A549 (cell line): ENCODE results near the gene ITPRIPL2. TPM values are rescaled to one million over a fixed set of nuclear protein-coding genes. Genes with fewer than 3 reads are reported as not detected.

Experiments
- ATAC-seq, 2 experiments: fragments of 200-7000 bp in 1 of 2; fragments of >200 bp in 1 of 2; cut with Nextera tagmentation in 1 of 2; cut with Tn5 transposase in 1 of 2; 3 replicates each; pipeline versions ENCODE4 v1.8.0 to v1.9.1; 2018 to 2020; ENCODE audit warnings: mild to moderate bottlenecking in 1 of 2, moderate library complexity in 1 of 2
- CTCF ChIA-PET: fragments of 300-600 bp; sonication (Branson Sonifier 250); formaldehyde crosslinking; extraction: SDS; loops from one replicate; lab custom pipeline; 2021; ENCODE audit warnings: antibody characterized with exemption, inconsistent platforms; lab: Yijun Ruan, JAX
- POLR2A ChIA-PET: fragments of 350-600 bp; formaldehyde crosslinking; extraction: SDS; loops from one replicate; lab custom pipeline; 2021; ENCODE audit warnings: antibody characterized with exemption, inconsistent platforms; lab: Yijun Ruan, JAX
- DNase-seq, 2 experiments: peaks; one replicate each; pipeline versions ENCODE4 v3.0.0 to v3.0.0-alpha.2; 2011 to 2016; ENCODE audit warnings: low read depth in 1 of 2, low spot score in 1 of 2
- FAIRE-seq: peaks from 2 replicates; lab custom pipeline; 2011; peaks lifted over from hg19 to GRCh38; lab: Jason Lieb, UNC
- H3K27ac ChIP-seq, 2 experiments: fragments of >200 bp; sonication (Bioruptor Twin); formaldehyde crosslinking; 3 replicates each; pipeline ENCODE4 v1.5.1; 2016 to 2017
- H3K4me1 ChIP-seq: fragments of >200 bp; sonication (Bioruptor Twin); formaldehyde crosslinking; 3 replicates; pipeline ENCODE4 v1.6.1; 2016
- H3K4me2 ChIP-seq: fragments of >200 bp; sonication (Bioruptor Twin); formaldehyde crosslinking; 3 replicates; pipeline ENCODE4 v1.6.1; 2016
- H3K4me3 ChIP-seq: fragments of >200 bp; sonication (Bioruptor Twin); formaldehyde crosslinking; 3 replicates; pipeline ENCODE4 v1.5.1; 2016
- H3K9me3 ChIP-seq: fragments of >200 bp; sonication (Bioruptor Twin); formaldehyde crosslinking; 3 replicates; pipeline ENCODE4 v1.6.1; 2016
- BHLHE40 ChIP-seq: IDR thresholded peaks from 2 replicates; pipeline ENCODE4 v1.6.1; 2012; ENCODE audit warnings: low read depth, low read length, inconsistent platforms
- CHD2 ChIP-seq: fragments of 150-350 bp; IDR thresholded peaks from 2 replicates; pipeline ENCODE4 v1.6.1; 2014; ENCODE audit warnings: low read length; ENCODE audit not compliant: partially characterized antibody
- EHF ChIP-seq: fragments of 250-450 bp; sonication (Bioruptor Pico); IDR thresholded peaks from 2 replicates; pipeline ENCODE4 v1.5.0; 2020; ENCODE audit warnings: mild to moderate bottlenecking
- FOSL2 ChIP-seq, 2 experiments: fragments of 450-650 bp in 1 of 2; fragments of >200 bp in 1 of 2; sonication (Bioruptor Twin) in 1 of 2; formaldehyde crosslinking; IDR thresholded peaks; 2 replicates each; pipeline versions ENCODE4 v1.5.0 to v1.6.1; 2016 to 2020; ENCODE audit warnings: mild to moderate bottlenecking in 1 of 2, moderate library complexity in 1 of 2
- HOXB5 ChIP-seq: fragments of 250-450 bp; sonication (Bioruptor Pico); IDR thresholded peaks from 2 replicates; pipeline ENCODE4 v1.5.0; 2020; ENCODE audit warnings: mild to moderate bottlenecking, moderate library complexity
- JUN ChIP-seq, 2 experiments: fragments of >200 bp; sonication (Bioruptor Twin); formaldehyde crosslinking; IDR thresholded peaks; 2 replicates in 1 of 2; 3 replicates in 1 of 2; pipeline ENCODE4 v1.6.1; 2016 to 2017
- KDM1A ChIP-seq: fragments of 200-600 bp; sonication (generic); IDR thresholded peaks from 2 replicates; pipeline ENCODE4 v1.6.1; 2016; ENCODE audit warnings: low read depth, mild to moderate bottlenecking
- MYC ChIP-seq: IDR thresholded peaks from 2 replicates; pipeline ENCODE4 v1.6.1; 2012; ENCODE audit warnings: mild to moderate bottlenecking, inconsistent platforms, low read length, improper control_type of control experiment, borderline replicate concordance
- NFE2L2 ChIP-seq: fragments of 150-350 bp; conservative IDR thresholded peaks from 2 replicates; pipeline ENCODE4 v1.6.1; 2014; ENCODE audit warnings: low read length
- PHF8 ChIP-seq: fragments of 200-600 bp; sonication (generic); IDR thresholded peaks from 2 replicates; pipeline ENCODE4 v1.6.1; 2016; ENCODE audit warnings: low read depth, mild to moderate bottlenecking, antibody characterized with exemption, moderate library complexity, borderline replicate concordance
- POLR2A ChIP-seq: IDR thresholded peaks from 2 replicates; pipeline ENCODE4 v1.6.1; 2012; ENCODE audit warnings: mild to moderate bottlenecking, low read length
- RAD21 ChIP-seq, 2 experiments: fragments of >200 bp in 1 of 2; sonication (Bioruptor Twin) in 1 of 2; formaldehyde crosslinking in 1 of 2; IDR thresholded peaks in 1 of 2; conservative IDR thresholded peaks in 1 of 2; 2 replicates in 1 of 2; 3 replicates in 1 of 2; pipeline ENCODE4 v1.6.1; 2012 to 2018; ENCODE audit warnings: inconsistent platforms in 1 of 2
- RARB ChIP-seq: fragments of 250-450 bp; sonication (Bioruptor Pico); IDR thresholded peaks from 2 replicates; pipeline ENCODE4 v1.8.0; 2021; ENCODE audit warnings: mild to moderate bottlenecking, moderate library complexity
- RFX5 ChIP-seq: fragments of 450-650 bp; IDR thresholded peaks from 2 replicates; pipeline ENCODE4 v1.7.1; 2014; ENCODE audit warnings: antibody characterized with exemption, mild to moderate bottlenecking, moderate library complexity
- ZNF302 ChIP-seq: fragments of 250-450 bp; sonication (Bioruptor Pico); IDR thresholded peaks from 2 replicates; pipeline ENCODE4 v1.9.0; 2021; ENCODE audit warnings: inconsistent platforms, mild to moderate bottlenecking, moderate library complexity
- WGBS: methylation state at CpG from one replicate; pipeline ENCODE4 v1.1.6; 2017; ENCODE audit errors: missing lambda C conversion rate; 5-methylcytosine and 5-hydroxymethylcytosine counted together
- polyA plus RNA-seq, 4 experiments: library from polyadenylated mRNA; depleted of rRNA in 3 of 4; stranded (reverse); fragments of >200 nt; fragmentation: RNase III in 1 of 4; extraction: RNeasy Plus Mini Kit Qiagen cat#74134 plus additional on column Dnase treatment in 1 of 4; gene quantifications; 2 replicates in 3 of 4; 3 replicates in 1 of 4; pipeline ENCODE4 v1.2.3, GENCODE V29; 2011 to 2017
- TF ChIP-seq, protein P1 (sequence below): fragments of 200-600 bp; sonication (generic); IDR thresholded peaks from 2 replicates; pipeline ENCODE4 v1.6.1; 2016; ENCODE audit warnings: antibody characterized with exemption, mild to moderate bottlenecking, moderate library complexity
- TF ChIP-seq, protein P2 (sequence below): IDR thresholded peaks from 2 replicates; pipeline ENCODE4 v1.6.1; 2012
- TF ChIP-seq, protein P3 (sequence below): IDR thresholded peaks from 2 replicates; pipeline ENCODE4 v1.6.1; 2012
- TF ChIP-seq, protein P4 (sequence below): fragments of 250-450 bp; sonication (Bioruptor Pico); IDR thresholded peaks from 2 replicates; pipeline ENCODE4 v1.5.0; 2020; ENCODE audit warnings: low read depth, mild to moderate bottlenecking, moderate library complexity

ITPRIPL2 gene
- polyA plus RNA-seq, 2 of the 4 experiments (the other 2 are of a cell fraction), result 15.5 to 17.5 TPM

DNA sequence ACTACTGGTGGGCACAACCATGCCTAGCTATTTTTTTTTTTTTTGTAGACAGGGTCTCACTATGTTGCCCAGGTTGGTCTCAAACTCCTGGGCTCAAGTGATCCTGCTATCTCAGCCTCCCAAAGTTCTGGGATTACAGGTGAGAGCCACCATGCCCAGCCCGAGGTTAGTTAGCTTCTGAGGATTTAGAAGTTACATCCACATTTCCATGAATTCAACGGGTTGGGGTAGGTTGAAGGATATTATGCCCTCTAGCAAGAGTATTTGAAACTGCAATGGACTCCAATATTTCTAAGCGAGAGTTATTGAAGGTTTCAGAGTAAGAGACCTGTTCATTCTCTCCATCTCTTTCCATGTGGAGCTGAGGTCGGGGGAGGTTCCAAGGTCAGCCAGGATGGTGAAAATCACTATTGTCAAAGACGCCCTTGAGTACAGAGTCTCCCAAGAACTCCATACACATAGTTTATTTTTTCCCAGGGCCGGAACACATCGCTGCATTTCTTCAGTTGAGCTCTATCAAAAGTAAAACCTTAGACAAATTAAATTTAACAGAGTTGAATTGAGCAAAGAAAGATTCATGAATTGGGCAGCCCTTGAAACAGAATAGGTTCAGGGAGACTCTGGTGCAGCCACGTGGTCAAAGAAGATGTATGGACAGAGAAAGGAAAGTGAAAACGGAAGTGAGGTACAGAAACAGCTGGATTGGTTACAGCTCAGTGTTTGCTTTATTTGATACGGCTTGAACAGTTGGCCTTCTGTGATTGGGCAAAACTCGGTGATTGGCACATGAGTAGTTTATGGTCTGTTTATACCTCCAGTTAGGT is 19.0 kb upstream of the ITPRIPL2 start (continued):
- TF ChIP-seq, protein P1, sequence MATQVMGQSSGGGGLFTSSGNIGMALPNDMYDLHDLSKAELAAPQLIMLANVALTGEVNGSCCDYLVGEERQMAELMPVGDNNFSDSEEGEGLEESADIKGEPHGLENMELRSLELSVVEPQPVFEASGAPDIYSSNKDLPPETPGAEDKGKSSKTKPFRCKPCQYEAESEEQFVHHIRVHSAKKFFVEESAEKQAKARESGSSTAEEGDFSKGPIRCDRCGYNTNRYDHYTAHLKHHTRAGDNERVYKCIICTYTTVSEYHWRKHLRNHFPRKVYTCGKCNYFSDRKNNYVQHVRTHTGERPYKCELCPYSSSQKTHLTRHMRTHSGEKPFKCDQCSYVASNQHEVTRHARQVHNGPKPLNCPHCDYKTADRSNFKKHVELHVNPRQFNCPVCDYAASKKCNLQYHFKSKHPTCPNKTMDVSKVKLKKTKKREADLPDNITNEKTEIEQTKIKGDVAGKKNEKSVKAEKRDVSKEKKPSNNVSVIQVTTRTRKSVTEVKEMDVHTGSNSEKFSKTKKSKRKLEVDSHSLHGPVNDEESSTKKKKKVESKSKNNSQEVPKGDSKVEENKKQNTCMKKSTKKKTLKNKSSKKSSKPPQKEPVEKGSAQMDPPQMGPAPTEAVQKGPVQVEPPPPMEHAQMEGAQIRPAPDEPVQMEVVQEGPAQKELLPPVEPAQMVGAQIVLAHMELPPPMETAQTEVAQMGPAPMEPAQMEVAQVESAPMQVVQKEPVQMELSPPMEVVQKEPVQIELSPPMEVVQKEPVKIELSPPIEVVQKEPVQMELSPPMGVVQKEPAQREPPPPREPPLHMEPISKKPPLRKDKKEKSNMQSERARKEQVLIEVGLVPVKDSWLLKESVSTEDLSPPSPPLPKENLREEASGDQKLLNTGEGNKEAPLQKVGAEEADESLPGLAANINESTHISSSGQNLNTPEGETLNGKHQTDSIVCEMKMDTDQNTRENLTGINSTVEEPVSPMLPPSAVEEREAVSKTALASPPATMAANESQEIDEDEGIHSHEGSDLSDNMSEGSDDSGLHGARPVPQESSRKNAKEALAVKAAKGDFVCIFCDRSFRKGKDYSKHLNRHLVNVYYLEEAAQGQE, result no peak
- TF ChIP-seq, protein P2, sequence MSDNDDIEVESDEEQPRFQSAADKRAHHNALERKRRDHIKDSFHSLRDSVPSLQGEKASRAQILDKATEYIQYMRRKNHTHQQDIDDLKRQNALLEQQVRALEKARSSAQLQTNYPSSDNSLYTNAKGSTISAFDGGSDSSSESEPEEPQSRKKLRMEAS, result peak; percentile 97
- TF ChIP-seq PHF8, result no peak
- peak; percentile 74; the same call in 1 of the 2 replicates for TF ChIP-seq MYC
- TF ChIP-seq POLR2A, result no peak
- TF ChIP-seq, protein P3, sequence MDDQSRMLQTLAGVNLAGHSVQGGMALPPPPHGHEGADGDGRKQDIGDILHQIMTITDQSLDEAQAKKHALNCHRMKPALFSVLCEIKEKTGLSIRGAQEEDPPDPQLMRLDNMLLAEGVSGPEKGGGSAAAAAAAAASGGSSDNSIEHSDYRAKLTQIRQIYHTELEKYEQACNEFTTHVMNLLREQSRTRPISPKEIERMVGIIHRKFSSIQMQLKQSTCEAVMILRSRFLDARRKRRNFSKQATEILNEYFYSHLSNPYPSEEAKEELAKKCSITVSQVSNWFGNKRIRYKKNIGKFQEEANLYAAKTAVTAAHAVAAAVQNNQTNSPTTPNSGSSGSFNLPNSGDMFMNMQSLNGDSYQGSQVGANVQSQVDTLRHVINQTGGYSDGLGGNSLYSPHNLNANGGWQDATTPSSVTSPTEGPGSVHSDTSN, result peak; percentile 83

DNA sequence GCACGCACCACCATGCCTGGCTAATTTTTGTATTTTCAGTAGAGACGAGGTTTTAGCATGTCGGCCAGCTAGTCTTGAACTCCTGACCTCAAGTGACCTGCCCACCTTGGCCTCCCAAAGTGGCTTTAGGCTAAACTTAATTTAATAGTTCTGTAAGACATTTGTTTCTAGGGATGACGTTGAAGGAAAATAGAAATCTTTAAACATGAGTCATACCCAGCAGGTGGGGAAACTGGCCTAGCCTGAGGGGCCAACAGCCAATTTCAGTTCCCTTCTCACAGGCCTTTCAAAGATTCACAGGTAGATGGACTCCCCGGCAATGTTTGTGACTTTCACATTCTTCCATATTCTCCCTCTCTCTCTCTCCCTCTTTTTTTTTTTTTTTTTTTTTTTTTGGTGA is 18.1 kb upstream of the ITPRIPL2 start:
- no peak for TF ChIP-seq RARB (CRISPR knock-in tag)
- TF ChIP-seq FOSL2 (IDR thresholded peaks at IDR 0.05), result no peak
- peak; percentile 69 for TF ChIP-seq FOSL2 (CRISPR knock-in tag; IDR thresholded peaks at IDR 0.05)
- TF ChIP-seq, all 56 proteins: peak for 1
- ChIA-PET CTCF (interaction anchor here (0.8 to 4.9 kb wide), 12 partner anchors 9 to 407 kb away, joined by 4 to 34 read pairs (median 14); partner anchors contain the start of gene ITPRIPL2), POLR2A (interaction anchor here (0.6 to 2.2 kb wide), 7 partner anchors 9 to 428 kb away, joined by 3 to 16 read pairs (median 5); partner anchors contain the start of genes CCP110 and ITPRIPL2)
- Histone ChIP-seq H3K4me3 (no peak overlapping the region), H3K4me1 (peaks cover 38% of the 10 kb centered on the region), H3K9me3 (peaks cover 4% of the 10 kb centered on the region; the same call in 2 of the 3 replicates), H3K4me2 (peak overlapping the region; percentile 67), H3K27ac (peak overlapping the region; percentile 73 to 87)
- no peak for FAIRE-seq
- 55% methylated on average over 5 of the region's 5 CpGs for WGBS
- peak in 1 of 2 experiments; percentile 38 for DNase-seq
- no peak for ATAC-seq

GRCh38 chr16:19098173-19098572 is 15.6 kb upstream of the ITPRIPL2 start:
- DNase-seq (no peak), ATAC-seq (no peak), FAIRE-seq (no peak)
- H3K9me3 ChIP-seq, result peaks cover 4% of the 10 kb centered on the region; the same call in 2 of the 3 replicates
- POLR2A ChIA-PET, result interaction anchor here (1.1 kb wide), 1 partner anchor 14 kb away, joined by 4 read pairs; no protein-coding TSS in a partner anchor
- H3K27ac ChIP-seq, result no peak overlapping the region
- no peak overlapping the region for H3K4me2 ChIP-seq
- CTCF ChIA-PET, result interaction anchor here (1.0 to 4.9 kb wide), 2 partner anchors 12 to 14 kb away, joined by 3 to 34 read pairs; no protein-coding TSS in a partner anchor
- WGBS, result 56% methylated on average over 1 of the region's 1 CpG
- H3K4me1 ChIP-seq, result peaks cover 21% of the 10 kb centered on the region
- TF ChIP-seq BHLHE40 (no peak), CHD2 (no peak), EHF (CRISPR knock-in tag) (no peak), ZNF302 (no peak), HOXB5 (no peak), KDM1A (no peak), RFX5 (no peak), MYC (no peak), JUN (IDR thresholded peaks at IDR 0.05) (no peak), NFE2L2 (no peak), RAD21 (conservative IDR thresholded peaks at IDR 0.05 in 1 of 2, IDR thresholded peaks at IDR 0.05 in 1 of 2) (no peak)
- TF ChIP-seq, protein P2, result no peak
- TF ChIP-seq, protein P4, sequence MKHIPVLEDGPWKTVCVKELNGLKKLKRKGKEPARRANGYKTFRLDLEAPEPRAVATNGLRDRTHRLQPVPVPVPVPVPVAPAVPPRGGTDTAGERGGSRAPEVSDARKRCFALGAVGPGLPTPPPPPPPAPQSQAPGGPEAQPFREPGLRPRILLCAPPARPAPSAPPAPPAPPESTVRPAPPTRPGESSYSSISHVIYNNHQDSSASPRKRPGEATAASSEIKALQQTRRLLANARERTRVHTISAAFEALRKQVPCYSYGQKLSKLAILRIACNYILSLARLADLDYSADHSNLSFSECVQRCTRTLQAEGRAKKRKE (CRISPR knock-in tag), result no peak
- H3K4me3 ChIP-seq, result no peak overlapping the region
